DMS 273 (cell line): Measurements from ENCODE around the gene FHAD1.
"Not testable (repeated sequence)": the region's sequence is repeated elsewhere in the genome, so short reads cannot be mapped to it uniquely, and the experiment has no call there.

Experiments
- DNase-seq: peaks from one replicate; lab custom pipeline; 2025; ENCODE audit not compliant: unreplicated experiment; lab: John Stamatoyannopoulos, UW

FHAD1 gene

GRCh38 chr1:15303935-15304334 lies 56.9 kb downstream of the FHAD1 start:
- DNase-seq, result no peak

- peak; percentile 81 for DNase-seq
These were observed 57.9 kb downstream of the FHAD1 start for GRCh38 chr1:15304708-15305467.

GRCh38 chr1:15305468-15305770 lies 58.4 kb downstream of the FHAD1 start:
- no peak for DNase-seq

- not testable (repeated sequence) for DNase-seq
These were observed 59.3 kb downstream of the FHAD1 start for GRCh38 chr1:15306352-15306751.

GRCh38 chr1:15308135-15308534 lies 61.1 kb downstream of the FHAD1 start:
- no peak for DNase-seq

GRCh38 chr1:15308621-15309027 lies 61.6 kb downstream of the FHAD1 start:
- no peak for DNase-seq

GRCh38 chr1:15309687-15310086 lies 62.7 kb downstream of the FHAD1 start:
- DNase-seq, result no peak

GRCh38 chr1:15310544-15310943 lies 63.5 kb downstream of the FHAD1 start:
- no peak for DNase-seq

- DNase-seq, result no peak
These were observed 64.2 kb downstream of the FHAD1 start for GRCh38 chr1:15311122-15311822.

- no peak for DNase-seq
These were observed 64.9 kb downstream of the FHAD1 start for GRCh38 chr1:15311880-15312279.

- DNase-seq, result no peak
These were observed 65.8 kb downstream of the FHAD1 start for GRCh38 chr1:15312626-15313411.

- no peak for DNase-seq
These were observed 67.6 kb downstream of the FHAD1 start for GRCh38 chr1:15314328-15315281.

- no peak for DNase-seq
These were observed 68.8 kb downstream of the FHAD1 start for GRCh38 chr1:15315815-15316214.

GRCh38 chr1:15316510-15316909 lies 69.5 kb downstream of the FHAD1 start:
- no peak for DNase-seq

GRCh38 chr1:15320267-15320666 lies 73.2 kb downstream of the FHAD1 start:
- DNase-seq, result no peak

GRCh38 chr1:15321601-15322000 lies 74.6 kb downstream of the FHAD1 start:
- DNase-seq, result no peak

- DNase-seq, result peak; percentile 52
These were observed 75.8 kb downstream of the FHAD1 start for GRCh38 chr1:15322648-15323350.

GRCh38 chr1:15323351-15323988 lies 76.4 kb downstream of the FHAD1 start:
- DNase-seq, result peak; percentile 91

- DNase-seq, result no peak
These were observed 77.2 kb downstream of the FHAD1 start for GRCh38 chr1:15323989-15324868.
